Right lobe of liver (tissue), 6 donors: Measurements from ENCODE around the gene FERMT1. TPM values are rescaled to one million over a fixed set of nuclear protein-coding genes. Genes with fewer than 3 reads are reported as not detected.

Experiments used
- ATAC-seq, 4 donors: fragments of 200-7000 bp; cut with Tn5 transposase; one replicate each; pipeline ENCODE4 v1.9.1; 2020; ENCODE audit warnings: mild to moderate bottlenecking in 4 of 4, moderate library complexity in 4 of 4
- DNase-seq, 3 donors: peaks; one replicate each; pipeline ENCODE4 v3.0.0-alpha.2; 2020
- H3K27ac ChIP-seq, 3 donors: fragments of 200-600 bp; one replicate each; pipeline ENCODE4 v1.8.0; 2022
- H3K27me3 ChIP-seq, 2 donors: fragments of 200-600 bp; one replicate each; pipeline ENCODE4 v1.8.0; 2022
- H3K36me3 ChIP-seq, 4 donors: fragments of 200-600 bp; sonication (generic) in 1 of 4; one replicate each; pipeline versions ENCODE4 v1.5.1 to v1.8.0; 2017 to 2022; ENCODE audit warnings: control low read depth in 1 of 4
- H3K4me1 ChIP-seq, 4 donors: fragments of 200-600 bp; sonication (generic) in 1 of 4; one replicate each; pipeline versions ENCODE4 v1.5.1 to v1.8.0; 2017 to 2022; ENCODE audit warnings: control low read depth in 1 of 4
- H3K4me3 ChIP-seq, 3 donors: fragments of 200-600 bp; one replicate each; pipeline ENCODE4 v1.8.0; 2022
- H3K9me3 ChIP-seq, 4 donors: fragments of 200-600 bp; sonication (generic) in 1 of 4; one replicate each; pipeline versions ENCODE4 v1.5.1 to v1.8.0; 2017 to 2022; ENCODE audit warnings: control low read depth in 1 of 4
- CTCF ChIP-seq, 4 donors: fragments of 200-600 bp in 3 of 4; fragments of 450-650 bp in 1 of 4; IDR thresholded peaks; one replicate each; pipeline versions ENCODE4 v1.5.1 to v1.8.0; 2016 to 2022; ENCODE audit warnings: antibody characterized with exemption in 4 of 4, mild to moderate bottlenecking in 2 of 4
- POLR2A ChIP-seq: fragments of 450-650 bp; IDR thresholded peaks from one replicate; pipeline ENCODE4 v1.6.1; 2017; ENCODE audit warnings: antibody characterized with exemption, mild to moderate bottlenecking
- WGBS: methylation state at CpG from one replicate; pipeline ENCODE4 v1.1.6; 2018; ENCODE audit warnings: low coverage, low lambda C conversion rate; ENCODE audit not compliant: insufficient coverage; ENCODE audit errors: missing lambda C conversion rate; 5-methylcytosine and 5-hydroxymethylcytosine counted together
- intact Hi-C, 2 donors: fragments of 100-400 bp; cut with DNase I; formaldehyde crosslinking; loops; one replicate each; pipeline versions ENCODE4 v1.11.2 to v1.14.1; 2022
- total RNA-seq, 6 experiments: library from RNA; depleted of rRNA in 2 of 6; stranded (reverse); fragments of >200 nt in 2 of 6; fragmentation: NEBNext Ultra II Directional in 3 of 6; extraction: Animal tissue kit (Norgen Biotek cat#: 25700) in 3 of 6; gene quantifications; one replicate each; pipeline versions ENCODE4 v1.1.0 to v1.2.4, GENCODE V29; 2016 to 2023
- donor health status: DM: no; HTN: yes; CAD: no.
- donor health status: DM: no; HTN: no; CAD: no.
- donor health status: DM: no; HTN: no; CAD: no.
- donor health status: DM: no; HTN: yes; CAD: no.
- donor health status: DM: no; HTN: yes; CAD: no.

Gene FERMT1
- total RNA-seq, 6 experiments from 2014 or later = 0.15 to 2.0 (median 0.55) TPM

GRCh38 chr20:6051505-6051904 is 71.3 kb downstream of the FERMT1 start:
- 42% methylated on average over 5 of the region's 5 CpGs for WGBS
- no peak for ATAC-seq
- Histone ChIP-seq H3K4me3 (no peak overlapping the region), H3K36me3 (no peaks in the 10 kb centered on the region), H3K27ac (no peak overlapping the region), H3K4me1 (peaks cover 0 to 19% (median 0%) of the 10 kb centered on the region in 4 donors), H3K27me3 (no peaks in the 10 kb centered on the region), H3K9me3 (no peaks in the 10 kb centered on the region)
- intact Hi-C loops = no loop called here
- no peak for DNase-seq
- TF ChIP-seq POLR2A (no peak), CTCF (IDR thresholded peaks at IDR 0.05) (no peak)

DNA sequence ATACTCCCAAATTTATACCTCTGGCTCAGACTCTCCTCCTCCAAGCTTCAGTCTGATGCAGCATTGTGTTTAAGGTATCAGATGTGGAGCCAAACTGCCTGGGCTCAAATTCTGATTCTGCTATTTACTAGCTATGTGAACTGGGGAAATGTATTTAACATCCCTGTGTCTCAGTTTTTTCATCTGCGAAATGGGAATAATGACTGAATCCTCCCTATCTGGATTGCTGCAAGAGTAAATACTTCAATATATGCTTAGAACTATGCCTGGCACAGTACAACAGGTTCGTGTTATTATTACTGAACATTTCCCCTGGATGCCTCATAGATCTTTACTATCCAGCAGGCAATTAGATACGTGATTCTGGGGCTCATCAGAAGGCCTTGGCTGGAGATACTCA is 74.4 kb downstream of the FERMT1 start:
- Histone ChIP-seq H3K4me3 (no peak overlapping the region), H3K27me3 (no peaks in the 10 kb centered on the region), H3K36me3 (no peaks in the 10 kb centered on the region), H3K9me3 (no peaks in the 10 kb centered on the region), H3K4me1 (peaks cover 0 to 12% (median 0%) of the 10 kb centered on the region in 4 donors), H3K27ac (no peak overlapping the region)
- DNase-seq (no peak), ATAC-seq (no peak)
- intact Hi-C loops = no loop called here
- 79% methylated on average over 3 of the region's 3 CpGs for WGBS
- TF ChIP-seq CTCF (IDR thresholded peaks at IDR 0.05) (no peak), POLR2A (no peak)

GRCh38 chr20:6046432-6046831 is 76.4 kb downstream of the FERMT1 start:
- no peak for DNase-seq
- H3K36me3 ChIP-seq = peaks cover 0 to 6% (median under 1%) of the 10 kb centered on the region in 4 donors
- TF ChIP-seq CTCF (IDR thresholded peaks at IDR 0.05) = no peak
- no peak for TF ChIP-seq POLR2A
- no peaks in the 10 kb centered on the region for H3K27me3 ChIP-seq
- no peak overlapping the region for H3K4me3 ChIP-seq
- 71% methylated on average over 1 of the region's 1 CpG for WGBS
- no peak for ATAC-seq
- no peaks in the 10 kb centered on the region for H3K9me3 ChIP-seq
- no peaks in the 10 kb centered on the region for H3K4me1 ChIP-seq
- intact Hi-C loops = no loop called here
- H3K27ac ChIP-seq = no peak overlapping the region

GRCh38 chr20:6045566-6045965 is 77.3 kb downstream of the FERMT1 start:
- intact Hi-C loops = no loop called here
- ATAC-seq = no peak
- DNase-seq = no peak
- Histone ChIP-seq H3K27ac (no peak overlapping the region), H3K4me1 (no peaks in the 10 kb centered on the region), H3K9me3 (no peaks in the 10 kb centered on the region), H3K36me3 (peaks cover 0 to 14% (median 7%) of the 10 kb centered on the region in 4 donors), H3K27me3 (no peaks in the 10 kb centered on the region), H3K4me3 (no peak overlapping the region)
- TF ChIP-seq POLR2A = no peak

DNA sequence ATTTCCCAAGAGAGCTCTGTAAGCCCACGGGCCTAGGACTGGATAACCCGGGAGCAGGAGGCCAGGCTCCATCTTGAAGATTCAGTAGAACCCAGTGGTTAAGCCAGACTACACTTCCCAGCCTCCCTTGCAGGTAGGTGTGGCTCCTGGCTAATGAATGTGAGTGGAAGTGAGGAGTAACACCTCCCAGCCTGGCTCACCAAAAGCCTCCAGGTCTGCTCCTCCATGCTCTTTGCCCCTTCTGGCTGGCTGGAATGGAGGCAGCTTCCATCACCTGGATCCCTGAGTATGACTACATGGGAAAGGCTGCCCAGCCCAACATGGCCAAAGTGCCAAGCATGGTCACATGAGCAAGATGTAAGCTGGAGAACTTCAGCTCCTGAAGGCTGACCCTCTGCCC is 78.7 kb downstream of the FERMT1 start:
- WGBS = no CpG with 5 or more reads among the region's 2 CpGs
- Histone ChIP-seq H3K9me3 (no peaks in the 10 kb centered on the region), H3K27me3 (no peaks in the 10 kb centered on the region), H3K4me3 (no peak overlapping the region), H3K36me3 (peaks cover 0 to 29% (median 15%) of the 10 kb centered on the region in 4 donors), H3K4me1 (no peaks in the 10 kb centered on the region), H3K27ac (no peak overlapping the region)
- TF ChIP-seq POLR2A = no peak
- TF ChIP-seq CTCF (IDR thresholded peaks at IDR 0.05) = no peak
- intact Hi-C loops = no loop called here
- DNase-seq (no peak), ATAC-seq (peak; percentile 29 to 62 (median 60))
